DOHH2 (cell line): Measurements from ENCODE around the gene ALCAM.

Experiments used
- H3F3A ChIP-seq: fragments of 200-600 bp; sonication (generic), shearing (Covaris generic); 2 replicates; pipeline ENCODE4 v1.6.0; 2016; ENCODE audit warnings: antibody characterized with exemption, mild to moderate bottlenecking; ENCODE audit not compliant: control insufficient read depth, insufficient read depth
- H3K27ac ChIP-seq: fragments of 200-600 bp; sonication (generic); 2 replicates; pipeline ENCODE4 v1.5.1; 2014; ENCODE audit warnings: low read depth, mild to moderate bottlenecking, low read length, moderate library complexity
- H3K27me3 ChIP-seq: fragments of 200-600 bp; sonication (generic); 2 replicates; pipeline ENCODE4 v1.6.1; 2014; ENCODE audit warnings: mild to moderate bottlenecking, low read length, mixed read lengths; ENCODE audit not compliant: control insufficient read depth
- H3K36me3 ChIP-seq: fragments of 200-600 bp; sonication (generic); 2 replicates; pipeline ENCODE4 v1.6.1; 2014; ENCODE audit warnings: mild to moderate bottlenecking, low read length, moderate library complexity, mixed read lengths; ENCODE audit not compliant: control insufficient read depth
- H3K4me1 ChIP-seq: fragments of 200-600 bp; sonication (generic); 2 replicates; pipeline ENCODE4 v1.6.1; 2014; ENCODE audit warnings: mild to moderate bottlenecking, low read length, mixed read lengths; ENCODE audit not compliant: control insufficient read depth
- H3K4me2 ChIP-seq: fragments of 200-600 bp; sonication (generic); 2 replicates; pipeline ENCODE4 v1.6.0; 2014; ENCODE audit warnings: mild to moderate bottlenecking, low read length, moderate library complexity
- H3K4me3 ChIP-seq: fragments of 200-600 bp; sonication (generic); 2 replicates; pipeline ENCODE4 v1.5.1; 2014; ENCODE audit warnings: mild to moderate bottlenecking, low read length, mixed read lengths
- H3K79me2 ChIP-seq: fragments of 200-600 bp; sonication (generic); 2 replicates; pipeline ENCODE4 v1.6.1; 2014; ENCODE audit warnings: mild to moderate bottlenecking, low read length, mixed read lengths; ENCODE audit not compliant: control insufficient read depth
- H3K9me2 ChIP-seq: fragments of 200-600 bp; sonication (generic); replicated peaks from 2 replicates; pipeline ENCODE4 v1.6.1; 2014; ENCODE audit warnings: mild to moderate bottlenecking, low read length, mixed read lengths; ENCODE audit not compliant: control insufficient read depth
- H3K9me3 ChIP-seq: fragments of 200-600 bp; sonication (generic); 2 replicates; pipeline ENCODE4 v1.6.1; 2014; ENCODE audit warnings: antibody characterized with exemption, low read length, mixed read lengths; ENCODE audit not compliant: control insufficient read depth, insufficient read depth
- H4K20me1 ChIP-seq: fragments of 200-600 bp; sonication (generic); 2 replicates; pipeline ENCODE4 v1.6.0; 2014; ENCODE audit warnings: low read depth, mild to moderate bottlenecking, antibody characterized with exemption, low read length, moderate library complexity; ENCODE audit not compliant: control insufficient read depth, insufficient read depth
- EZH2phosphoT487 ChIP-seq: fragments of 200-600 bp; sonication (generic); IDR thresholded peaks from 2 replicates; pipeline ENCODE4 v1.6.1; 2017; ENCODE audit warnings: borderline replicate concordance, mild to moderate bottlenecking, antibody characterized with exemption, low read length, moderate library complexity, mixed read lengths
- TF ChIP-seq, protein P1 (sequence below): fragments of 200-600 bp; sonication (generic); IDR thresholded peaks from one replicate; pipeline ENCODE4 v1.5.1; 2014; ENCODE audit warnings: antibody characterized with exemption, mild to moderate bottlenecking, low read depth, low read length; ENCODE audit not compliant: poor library complexity, severe bottlenecking

Gene ALCAM

DNA sequence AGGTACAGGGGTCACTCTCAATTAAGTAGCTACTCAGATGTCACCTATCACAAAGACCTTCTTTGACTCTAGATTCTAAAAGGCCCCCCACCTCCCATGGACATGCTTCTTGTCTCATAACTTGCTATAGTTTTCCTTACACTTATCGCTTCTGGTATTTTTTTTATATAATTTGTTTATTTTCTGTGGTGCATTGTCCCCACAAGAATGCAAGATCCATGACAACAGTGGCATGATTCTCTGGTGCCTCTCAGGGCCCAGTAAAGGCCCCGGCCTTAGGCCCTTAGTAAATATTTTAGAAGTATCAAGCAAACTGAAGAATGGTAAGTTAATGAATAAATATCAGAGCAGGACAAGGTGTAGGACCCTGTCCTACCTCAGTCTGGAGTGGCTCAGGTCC lies 253.5 kb downstream of the ALCAM start:
- H3K4me1 ChIP-seq = no peaks in the 10 kb centered on the region

DNA sequence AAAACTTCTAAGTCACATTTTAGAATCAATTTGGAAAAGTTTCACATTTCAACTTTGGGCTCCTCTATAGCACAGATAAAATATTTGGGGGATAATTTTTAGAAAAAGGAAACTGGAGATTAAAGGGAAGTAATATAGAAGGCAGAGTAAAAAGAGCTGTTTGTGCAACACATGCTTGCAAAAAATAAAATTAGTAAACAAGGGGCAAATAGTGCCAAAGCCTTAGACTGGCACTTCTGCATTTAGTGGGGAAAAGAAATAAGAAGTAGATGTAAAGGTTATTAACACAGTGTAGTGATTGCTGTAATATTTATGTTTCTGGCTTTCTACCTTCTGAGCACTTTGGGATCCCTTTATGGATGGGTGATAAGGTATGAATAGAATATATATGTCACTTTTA lies 255.5 kb downstream of the ALCAM start:
- no peak for TF ChIP-seq EZH2phosphoT487
- TF ChIP-seq, protein P1, sequence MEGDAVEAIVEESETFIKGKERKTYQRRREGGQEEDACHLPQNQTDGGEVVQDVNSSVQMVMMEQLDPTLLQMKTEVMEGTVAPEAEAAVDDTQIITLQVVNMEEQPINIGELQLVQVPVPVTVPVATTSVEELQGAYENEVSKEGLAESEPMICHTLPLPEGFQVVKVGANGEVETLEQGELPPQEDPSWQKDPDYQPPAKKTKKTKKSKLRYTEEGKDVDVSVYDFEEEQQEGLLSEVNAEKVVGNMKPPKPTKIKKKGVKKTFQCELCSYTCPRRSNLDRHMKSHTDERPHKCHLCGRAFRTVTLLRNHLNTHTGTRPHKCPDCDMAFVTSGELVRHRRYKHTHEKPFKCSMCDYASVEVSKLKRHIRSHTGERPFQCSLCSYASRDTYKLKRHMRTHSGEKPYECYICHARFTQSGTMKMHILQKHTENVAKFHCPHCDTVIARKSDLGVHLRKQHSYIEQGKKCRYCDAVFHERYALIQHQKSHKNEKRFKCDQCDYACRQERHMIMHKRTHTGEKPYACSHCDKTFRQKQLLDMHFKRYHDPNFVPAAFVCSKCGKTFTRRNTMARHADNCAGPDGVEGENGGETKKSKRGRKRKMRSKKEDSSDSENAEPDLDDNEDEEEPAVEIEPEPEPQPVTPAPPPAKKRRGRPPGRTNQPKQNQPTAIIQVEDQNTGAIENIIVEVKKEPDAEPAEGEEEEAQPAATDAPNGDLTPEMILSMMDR = no peak
- H3K27me3 ChIP-seq = no peaks in the 10 kb centered on the region
- no peaks in the 10 kb centered on the region for H3K79me2 ChIP-seq
- H3K9me3 ChIP-seq = no peaks in the 10 kb centered on the region
- no peaks in the 10 kb centered on the region for H3K36me3 ChIP-seq
- H3K9me2 ChIP-seq = no peaks in the 10 kb centered on the region
- H3K4me1 ChIP-seq = no peaks in the 10 kb centered on the region
- H4K20me1 ChIP-seq = no peaks in the 10 kb centered on the region
- no peaks in the 10 kb centered on the region for H3F3A ChIP-seq
- H3K4me2 ChIP-seq = no peak overlapping the region
- H3K27ac ChIP-seq = no peak overlapping the region
- H3K4me3 ChIP-seq = no peak overlapping the region

More for the DNA sequence above, 253.5 kb downstream of the ALCAM start:
- H3K27me3 ChIP-seq = no peaks in the 10 kb centered on the region
- H3K36me3 ChIP-seq = no peaks in the 10 kb centered on the region
- H3K79me2 ChIP-seq = no peaks in the 10 kb centered on the region
- no peaks in the 10 kb centered on the region for H3K9me2 ChIP-seq
- no peak overlapping the region for H3K4me2 ChIP-seq
- H3F3A ChIP-seq = no peaks in the 10 kb centered on the region
- H3K4me3 ChIP-seq = no peak overlapping the region
- H3K27ac ChIP-seq = no peak overlapping the region
- TF ChIP-seq EZH2phosphoT487 = no peak
- TF ChIP-seq, protein P1 = no peak
- H3K9me3 ChIP-seq = no peaks in the 10 kb centered on the region
- H4K20me1 ChIP-seq = no peaks in the 10 kb centered on the region
